Renal cortex interstitium (tissue), 11 donors: ENCODE measurements around the gene SMO. TPM values are rescaled to one million over a fixed set of nuclear protein-coding genes. Genes with fewer than 3 reads are reported as not detected.
"Not testable (repeated sequence)": the region's sequence is repeated elsewhere in the genome, so short reads cannot be mapped to it uniquely, and the experiment has no call there.

Source experiments
- DNase-seq, 11 donors: peaks; one replicate each; pipeline ENCODE4 v3.0.0-alpha.2; 2013; ENCODE audit warnings: low read depth in 9 of 11, low spot score in 4 of 11; ENCODE audit errors: extremely low read depth in 1 of 11
- polyA plus RNA-seq, 3 donors: library from polyadenylated mRNA; unstranded; fragments of 120-200 nt; gene quantifications; one replicate each; pipeline ENCODE4 v1.2.1, GENCODE V29; 2013; ENCODE audit not compliant: insufficient read length in 3 of 3

The SMO gene
- polyA plus RNA-seq, 3 donors, result 97.2 to 121 (median 106) TPM

GRCh38 chr7:129163875-129164544, 24.4 kb upstream of the SMO start:
- DNase-seq, result peak in 1 of 11 donors; percentile 51

- no peak for DNase-seq
These were observed 21.7 kb upstream of the SMO start for GRCh38 chr7:129166745-129167144.

- no peak for DNase-seq
These were observed 20.6 kb upstream of the SMO start for GRCh38 chr7:129167817-129168216.

DNA sequence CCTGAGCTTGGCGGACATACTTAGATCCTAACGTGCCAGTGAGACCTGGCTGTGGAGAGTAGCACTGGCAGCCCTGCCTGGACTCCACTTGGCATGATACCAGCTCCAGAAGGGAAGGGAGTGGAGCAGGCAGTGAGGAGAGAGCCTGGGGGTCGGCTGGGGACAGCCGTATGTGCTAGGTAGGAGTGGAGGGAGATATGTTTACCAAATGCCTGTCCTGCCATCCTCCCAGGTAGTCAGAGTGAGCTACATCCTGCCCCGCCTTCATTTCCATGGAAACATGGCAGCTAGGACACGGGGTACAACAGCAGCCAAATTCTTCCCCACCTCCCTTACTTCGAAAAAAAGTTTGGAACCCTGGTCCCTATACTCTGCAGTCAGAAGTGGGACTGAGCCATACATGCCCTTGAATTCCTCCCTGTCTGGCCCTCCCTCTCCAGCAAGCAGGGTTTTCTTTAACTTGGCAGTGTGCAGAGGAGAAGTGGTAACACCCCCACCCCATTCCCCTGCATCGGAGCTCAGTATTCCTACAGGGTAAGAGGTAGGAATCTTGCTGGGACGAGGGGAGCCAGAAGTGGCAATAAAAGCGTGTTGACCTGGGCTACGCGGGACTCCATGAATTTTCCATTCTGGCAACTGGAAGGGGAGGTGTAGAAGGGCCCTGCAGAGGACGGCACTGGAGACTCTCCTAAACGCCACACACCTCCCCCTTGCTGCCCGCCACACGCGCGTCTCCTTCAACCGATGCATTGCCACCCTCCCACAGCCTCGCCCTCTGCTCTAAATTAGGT, 20.0 kb upstream of the SMO start:
- no peak for DNase-seq

GRCh38 chr7:129169171-129169671, 19.2 kb upstream of the SMO start:
- peak in 4 of 11 donors; percentile 36 to 59 (median 52) for DNase-seq

- DNase-seq, result no peak
These were observed 18.6 kb upstream of the SMO start for GRCh38 chr7:129169686-129170440.

GRCh38 chr7:129170441-129171021, 17.9 kb upstream of the SMO start:
- DNase-seq, result no peak

DNA sequence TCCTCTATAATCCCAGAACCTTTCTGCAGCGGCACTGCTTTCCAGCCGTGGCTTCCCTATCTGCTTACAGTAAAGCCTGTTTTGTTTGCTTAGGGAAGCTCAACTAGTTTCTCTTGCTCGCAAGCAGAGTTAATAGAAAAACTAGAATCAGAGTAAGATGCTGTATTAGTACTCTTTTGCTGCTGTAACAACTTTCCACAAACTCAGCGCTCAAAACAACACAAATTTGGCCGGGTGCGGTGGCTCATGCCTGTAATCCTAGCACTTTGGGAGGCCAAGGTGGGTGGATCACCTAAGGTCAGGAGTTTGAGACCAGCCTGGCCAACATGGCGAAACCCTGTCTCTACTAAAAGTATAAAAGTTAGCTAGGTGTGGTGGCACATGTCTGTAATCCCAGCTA, 14.6 kb upstream of the SMO start:
- DNase-seq, result not testable (repeated sequence)

- DNase-seq, result no peak
These were observed 11.3 kb upstream of the SMO start for GRCh38 chr7:129176916-129177710.

GRCh38 chr7:129184981-129185670, 3.3 kb upstream of the SMO start:
- DNase-seq, result no peak

- no peak for DNase-seq
These were observed 1.6 kb upstream of the SMO start for GRCh38 chr7:129186749-129187260.

GRCh38 chr7:129187681-129188371, 607 bp upstream of the SMO start:
- DNase-seq, result no peak

GRCh38 chr7:129188892-129189660, 643 bp downstream of the SMO start:
- DNase-seq, result peak in 2 of 11 donors; percentile 9 to 28

- peak in 1 of 11 donors; percentile 17 for DNase-seq
These were observed 1.4 kb downstream of the SMO start for GRCh38 chr7:129189661-129190310.

- no peak for DNase-seq
These were observed 2.8 kb downstream of the SMO start for GRCh38 chr7:129191272-129191671.

DNA sequence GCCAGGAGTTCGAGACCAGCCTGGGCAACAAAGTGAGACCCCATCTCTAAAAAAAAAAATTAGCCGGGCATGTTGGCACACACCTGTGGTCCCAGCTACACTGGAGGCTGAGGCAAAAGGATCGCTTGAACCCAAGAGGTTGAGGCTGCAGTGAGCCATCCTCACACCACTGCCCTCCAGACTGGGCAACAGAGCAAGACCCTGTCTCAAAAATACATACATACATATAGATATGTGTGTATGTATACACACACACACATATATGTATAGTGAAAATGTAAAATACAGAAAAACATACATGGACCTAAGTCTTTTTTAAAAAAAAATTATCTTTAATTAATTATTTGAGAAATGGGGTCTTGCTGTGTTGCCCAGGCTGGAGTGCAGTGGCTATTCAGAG, 5.5 kb downstream of the SMO start:
- no peak for DNase-seq
